Measurements from ENCODE around the gene TRAPPC4.
"Not testable (repeated sequence)": the region's sequence is repeated elsewhere in the genome, so short reads cannot be mapped to it uniquely, and the experiment has no call there.

TRAPPC4 gene

DNA sequence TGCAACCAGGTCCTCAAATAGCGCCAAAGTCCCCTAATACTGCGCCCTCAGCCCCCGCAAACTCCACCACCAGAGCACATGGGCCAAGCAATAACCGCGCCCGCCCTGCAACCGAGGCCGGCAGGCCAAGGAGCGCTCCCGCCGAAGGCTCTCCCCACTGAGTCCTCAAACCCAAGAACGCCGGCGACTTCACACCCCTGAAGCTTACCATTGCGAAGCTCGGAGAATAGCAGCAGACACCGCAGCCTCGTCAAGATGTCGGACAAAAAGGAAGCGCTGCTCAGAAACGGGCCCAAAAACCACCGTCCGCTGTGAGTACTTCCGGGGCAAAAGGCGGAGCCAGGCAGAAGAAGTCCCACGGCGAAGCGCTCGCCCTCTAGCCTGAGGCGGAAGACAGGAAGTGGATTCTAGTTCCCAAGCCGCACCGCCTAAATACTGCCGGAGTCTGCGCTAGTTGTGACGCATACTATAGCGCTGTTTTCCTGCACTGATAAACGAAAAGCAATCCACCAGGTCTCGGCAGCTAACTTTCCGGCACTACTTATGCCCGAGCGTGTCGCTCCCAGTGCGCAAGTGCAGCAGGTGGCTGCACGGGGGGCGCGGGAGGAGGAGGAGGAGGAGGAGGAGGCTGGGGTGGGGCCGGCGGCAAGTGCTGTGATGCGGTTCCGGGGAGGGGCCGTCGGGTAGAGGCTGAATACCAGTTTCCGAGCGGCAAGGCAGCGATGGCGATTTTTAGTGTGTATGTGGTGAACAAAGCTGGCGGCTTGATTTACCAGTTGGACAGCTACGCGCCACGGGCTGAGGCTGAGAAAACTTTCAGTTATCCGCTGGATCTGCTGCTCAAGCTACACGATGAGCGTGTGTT lies at the start of gene TRAPPC4, which contains the start of gene RPS25:
TRAPPC4 (plus strand) TSS at position 693 of the 865 bp plus-strand sequence; CDS start at position 723, 30 bp downstream.
RPS25 (minus strand) TSS at position 270 of the 865 bp plus-strand sequence; CDS start at position 211, 59 bp downstream.
- DNase-seq = peak; percentile 95 to 96

DNA sequence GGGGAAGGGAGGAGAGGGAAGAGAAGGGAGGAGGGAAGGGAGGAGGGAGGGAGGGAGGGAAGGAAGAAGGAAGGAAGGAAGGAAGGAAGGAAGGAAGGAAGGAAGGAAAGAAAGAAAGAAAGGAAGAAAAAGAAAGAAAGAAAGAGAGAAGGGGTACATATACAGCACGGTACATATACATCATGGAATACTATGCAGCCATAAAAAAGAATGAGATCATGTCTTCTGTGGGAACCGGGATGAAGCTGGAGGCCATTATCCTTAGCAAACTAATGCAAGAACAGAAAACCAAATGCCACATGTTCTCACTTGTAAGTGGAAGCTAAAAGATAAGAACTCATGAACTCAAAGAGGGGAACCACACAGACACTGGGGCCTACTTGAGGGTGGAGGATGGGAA lies 49.1 kb upstream of the TRAPPC4 start:
- DNase-seq = not testable (repeated sequence)

GRCh38 chr11:118971646-118972045 lies 46.9 kb upstream of the TRAPPC4 start, which contains the start of gene FOXR1:
FOXR1 (plus strand) TSS chr11:118971761; CDS start chr11:118971932, 171 bp downstream.
- DNase-seq = no peak

GRCh38 chr11:118973985-118974384 lies 44.6 kb upstream of the TRAPPC4 start:
- DNase-seq = no peak

GRCh38 chr11:118975771-118976709 lies 42.5 kb upstream of the TRAPPC4 start:
- DNase-seq = no peak

DNA sequence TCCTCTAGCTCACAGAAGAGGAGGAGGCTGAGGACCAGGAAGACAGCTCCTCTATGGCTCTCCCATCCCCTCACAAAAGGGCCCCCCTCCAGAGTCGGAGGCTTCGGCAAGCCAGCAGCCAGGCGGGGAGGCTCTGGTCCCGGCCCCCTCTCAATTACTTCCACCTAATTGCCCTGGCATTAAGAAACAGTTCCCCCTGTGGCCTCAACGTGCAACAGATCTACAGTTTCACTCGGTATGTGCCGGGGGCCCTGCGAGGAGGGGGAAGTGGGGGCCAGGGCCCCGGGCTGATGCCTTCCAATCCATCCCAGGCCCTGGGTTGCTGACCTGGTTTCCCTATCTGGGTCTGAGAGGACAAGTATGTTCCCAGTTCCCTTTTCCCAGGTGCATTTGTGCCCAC lies 39.1 kb upstream of the TRAPPC4 start:
- no peak for DNase-seq

DNA sequence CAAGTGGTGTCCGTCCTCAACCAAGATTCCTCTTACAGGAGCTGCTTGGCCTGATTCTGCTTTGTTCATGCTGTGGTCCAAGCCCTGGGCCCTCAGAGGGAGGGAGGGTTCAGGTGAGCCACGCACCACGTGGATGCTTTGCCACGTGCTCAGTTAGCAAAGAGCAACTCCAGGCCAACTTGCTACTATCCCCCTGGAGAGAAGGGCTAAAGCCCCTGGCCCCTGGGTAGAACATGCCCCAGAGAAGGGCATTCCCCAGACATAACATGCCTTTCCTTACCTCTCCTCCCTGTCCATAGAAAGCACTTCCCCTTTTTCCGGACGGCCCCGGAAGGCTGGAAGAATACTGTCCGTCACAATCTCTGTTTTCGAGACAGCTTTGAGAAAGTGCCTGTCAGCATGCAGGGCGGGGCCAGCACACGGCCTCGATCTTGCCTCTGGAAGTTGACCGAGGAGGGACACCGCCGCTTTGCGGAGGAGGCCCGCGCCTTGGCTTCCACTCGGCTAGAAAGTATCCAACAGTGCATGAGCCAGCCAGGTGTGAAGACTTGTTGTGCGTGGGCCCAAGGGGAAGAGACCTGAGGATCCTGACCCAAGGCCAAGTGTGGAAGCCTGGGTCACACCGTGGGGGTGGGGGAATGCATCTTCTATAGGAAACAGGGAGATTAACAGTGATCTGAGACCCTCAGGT lies 38.2 kb upstream of the TRAPPC4 start:
- DNase-seq = no peak

DNA sequence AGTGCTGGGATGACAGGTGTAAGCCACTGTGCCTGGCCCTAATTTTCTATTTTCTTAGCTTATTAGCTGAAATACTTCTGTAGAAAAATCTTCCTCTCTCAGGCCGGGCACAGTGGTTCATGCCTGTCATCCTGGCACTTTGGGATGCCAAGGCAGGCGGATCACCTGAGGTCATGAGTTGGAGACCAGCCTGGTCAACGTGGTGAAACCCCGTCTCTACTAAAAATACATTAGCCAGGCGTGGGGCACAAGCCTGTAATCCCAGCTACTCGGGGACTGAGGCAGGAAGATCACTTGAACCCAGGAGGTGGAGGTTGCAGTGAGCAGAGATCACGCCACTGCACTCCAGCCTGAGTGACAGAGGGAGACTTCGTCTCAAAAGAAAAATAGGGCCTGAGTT lies 34.2 kb upstream of the TRAPPC4 start:
- DNase-seq = not testable (repeated sequence)

- DNase-seq = no peak
Observed at GRCh38 chr11:118984825-118985224, 33.7 kb upstream of the TRAPPC4 start.

DNA sequence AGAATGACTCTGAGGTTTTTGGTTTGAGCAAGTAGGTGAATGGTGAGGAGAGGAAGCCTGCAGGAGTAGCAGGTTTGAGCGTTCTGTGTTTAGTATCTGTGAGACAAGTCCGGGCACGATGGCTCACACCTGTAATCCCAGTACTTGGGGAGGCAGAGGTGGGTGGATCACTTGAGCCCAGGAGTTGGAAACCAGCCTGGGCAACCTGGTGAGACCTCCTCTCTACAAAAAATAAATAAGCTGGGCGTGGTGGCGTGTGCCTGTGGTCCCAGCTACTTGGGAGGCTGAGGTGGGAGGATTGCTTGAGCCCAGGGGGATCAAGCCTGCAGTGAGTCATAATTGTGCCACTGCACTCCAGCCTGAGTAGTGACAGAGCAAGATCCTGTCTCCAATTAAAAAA lies 30.3 kb upstream of the TRAPPC4 start:
- DNase-seq = no peak

- DNase-seq = not testable (repeated sequence)
Observed at GRCh38 chr11:118991486-118992038, 27.0 kb upstream of the TRAPPC4 start.

DNA sequence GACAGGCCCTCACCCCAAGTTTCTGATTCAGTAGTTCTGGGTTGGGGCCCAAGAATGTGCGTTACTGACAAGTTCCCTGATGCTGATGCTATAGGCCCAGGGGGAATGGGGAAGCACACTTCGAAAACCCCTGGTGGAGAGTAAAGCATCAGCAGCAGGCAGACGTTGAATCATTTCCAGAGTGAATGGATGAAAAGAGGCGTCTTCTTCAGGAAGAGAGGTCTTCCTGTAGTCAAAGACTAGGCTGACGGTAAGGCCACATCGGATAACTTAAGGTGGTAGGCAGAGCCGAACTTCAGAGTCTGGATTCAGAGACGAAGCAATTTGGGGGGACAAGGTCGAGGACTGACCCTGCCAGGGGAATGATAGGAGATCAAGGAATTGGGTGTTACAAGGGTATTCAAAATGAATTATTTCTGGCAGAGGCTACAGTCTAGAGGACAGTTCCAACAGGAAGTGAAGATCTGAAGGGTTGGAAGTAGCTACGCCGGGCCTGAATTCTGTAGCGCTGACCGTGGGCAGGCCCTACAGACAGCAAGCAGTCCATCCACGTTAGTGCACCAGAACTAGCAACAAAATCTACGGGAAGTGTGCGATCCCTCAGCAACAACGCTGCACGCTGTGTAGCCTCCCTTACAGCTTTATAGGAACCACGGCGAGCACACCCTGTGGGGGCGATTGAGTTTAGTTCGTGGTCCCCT lies 21.5 kb upstream of the TRAPPC4 start:
- no peak for DNase-seq

DNA sequence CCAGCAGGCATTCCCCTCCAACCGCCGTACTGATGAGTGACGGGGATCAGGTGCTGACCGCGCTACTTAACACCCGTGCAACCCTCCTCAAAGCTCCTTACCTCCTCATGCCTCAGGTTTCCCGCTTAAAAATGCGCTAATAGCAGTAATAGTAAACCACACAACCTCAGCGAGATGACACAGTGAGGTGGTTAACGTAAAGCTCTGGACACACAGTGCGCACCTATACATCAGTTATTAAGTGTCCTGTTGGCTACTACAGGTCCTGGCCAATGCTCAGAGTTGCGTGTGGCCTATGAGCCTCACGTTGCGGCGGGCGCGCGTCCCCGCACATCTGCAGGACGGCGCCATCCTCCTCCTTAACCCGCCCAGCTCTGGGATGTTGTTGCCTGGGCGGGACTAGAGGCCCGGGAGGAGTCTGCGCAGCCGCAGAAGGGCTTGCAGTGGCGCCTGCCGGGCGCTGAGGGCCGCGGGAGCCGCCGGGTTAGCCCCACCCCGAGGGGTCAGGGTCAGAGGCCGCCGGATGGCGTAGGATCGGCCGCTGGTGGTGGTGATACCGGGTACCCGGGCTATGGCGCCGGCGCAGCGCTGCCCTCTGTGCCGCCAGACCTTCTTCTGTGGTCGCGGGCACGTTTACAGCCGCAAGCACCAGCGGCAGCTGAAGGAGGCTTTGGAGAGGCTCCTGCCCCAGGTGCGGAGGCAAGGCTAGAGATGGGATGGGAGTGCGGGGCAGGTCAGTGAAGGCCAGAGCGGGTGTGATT lies 20.8 kb upstream of the TRAPPC4 start, which contains the start of gene CENATAC:
CENATAC (plus strand) TSS at position 512 of the 761 bp plus-strand sequence; CDS start at position 572, 60 bp downstream.
- DNase-seq = peak; percentile 75 to 93

- no peak for DNase-seq
Observed at GRCh38 chr11:118998388-118998717, 20.2 kb upstream of the TRAPPC4 start.

DNA sequence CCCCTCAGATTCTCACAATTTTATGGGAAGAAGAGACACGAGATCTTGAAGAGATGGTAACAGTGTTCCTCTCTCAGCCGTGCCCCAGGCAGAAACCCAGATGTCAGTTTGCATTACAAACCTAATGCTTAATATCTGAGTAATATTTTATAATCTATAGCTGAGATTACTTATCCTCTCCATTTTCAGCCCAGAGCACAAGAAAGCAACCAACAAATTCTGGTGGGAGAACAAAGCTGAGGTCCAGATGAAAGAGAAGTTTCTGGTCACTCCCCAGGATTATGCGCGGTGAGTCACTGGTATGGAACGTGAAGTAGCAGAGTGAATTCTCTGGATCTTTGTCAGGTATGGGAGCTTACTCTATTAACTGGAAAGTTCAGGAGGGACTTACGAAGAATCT lies 19.7 kb upstream of the TRAPPC4 start:
- DNase-seq = no peak

DNA sequence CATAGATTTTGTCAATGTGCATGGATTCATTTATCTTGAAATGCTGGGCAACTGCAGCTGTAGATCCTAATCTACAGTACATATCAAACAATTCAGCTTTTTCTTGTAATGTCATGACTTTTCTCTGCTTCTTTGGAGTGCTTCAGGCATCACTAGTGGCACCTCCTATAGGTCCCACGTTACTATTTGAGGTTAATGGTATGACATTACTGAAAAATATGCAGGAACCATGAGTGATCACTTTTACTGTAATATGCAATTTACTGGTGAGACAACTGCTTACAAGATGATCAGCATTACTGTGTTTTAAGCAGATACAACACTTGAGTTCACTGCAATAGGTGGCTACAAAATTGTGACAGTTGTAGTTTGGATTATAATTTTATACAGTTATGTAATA lies 17.7 kb upstream of the TRAPPC4 start:
- DNase-seq = no peak

- DNase-seq = no peak
Observed at GRCh38 chr11:119006656-119007055, 11.9 kb upstream of the TRAPPC4 start.

GRCh38 chr11:119011476-119012053 lies 7.0 kb upstream of the TRAPPC4 start:
- no peak for DNase-seq

GRCh38 chr11:119012629-119013170 lies 5.9 kb upstream of the TRAPPC4 start:
- no peak for DNase-seq

Measured in NCI-H446 (cell line).